Omental fat pad (tissue), 4 donors: ENCODE results near the gene ANKS1B. TPM values are rescaled to one million over a fixed set of nuclear protein-coding genes. Genes with fewer than 3 reads are reported as not detected.

Experiments
- ATAC-seq: fragments of 150-250 bp; one replicate; pipeline ENCODE4 v1.9.1; 2016; ENCODE audit warnings: mild to moderate bottlenecking, moderate library complexity; ENCODE audit not compliant: low FRiP score
- DNase-seq: peaks from one replicate; pipeline ENCODE4 v3.0.0-alpha.2; 2019; ENCODE audit warnings: low spot score
- CTCF ChIP-seq, 3 donors: fragments of 450-650 bp; IDR thresholded peaks; one replicate each; pipeline ENCODE4 v1.5.1; 2016 to 2017; ENCODE audit warnings: antibody characterized with exemption in 3 of 3, mild to moderate bottlenecking in 3 of 3, moderate library complexity in 2 of 3
- total RNA-seq, 4 donors: library from RNA; depleted of rRNA; stranded (reverse); fragments of >200 nt; gene quantifications; one replicate each; pipeline ENCODE4 v1.1.0, GENCODE V29; 2016

Gene ANKS1B
- total RNA-seq, 4 donors from 2014 or later: 5.5 to 26.4 (median 7.6) TPM

- DNase-seq: no peak
- ATAC-seq: no peak
- no peak for TF ChIP-seq CTCF (IDR thresholded peaks at IDR 0.05)
These were observed 958.2 kb downstream of the ANKS1B start for GRCh38 chr12:99026332-99027054.

- no peak for DNase-seq
- ATAC-seq: no peak
- no peak for TF ChIP-seq CTCF (IDR thresholded peaks at IDR 0.05)
These were observed 959.9 kb downstream of the ANKS1B start for GRCh38 chr12:99024870-99025269.

GRCh38 chr12:99024191-99024590 is 960.5 kb downstream of the ANKS1B start:
- ATAC-seq (no peak), DNase-seq (no peak)
- TF ChIP-seq CTCF (IDR thresholded peaks at IDR 0.05): no peak

- no peak for TF ChIP-seq CTCF (IDR thresholded peaks at IDR 0.05)
- ATAC-seq (no peak), DNase-seq (no peak)
These were observed 963.9 kb downstream of the ANKS1B start for GRCh38 chr12:99020871-99021270.

- DNase-seq: no peak
- TF ChIP-seq CTCF (IDR thresholded peaks at IDR 0.05): no peak
These were observed 964.9 kb downstream of the ANKS1B start for GRCh38 chr12:99019798-99020197.

GRCh38 chr12:99017971-99018370 is 966.8 kb downstream of the ANKS1B start:
- no peak for DNase-seq
- no peak for ATAC-seq
- TF ChIP-seq CTCF (IDR thresholded peaks at IDR 0.05): no peak

More at GRCh38 chr12:99019798-99020197, 964.9 kb downstream of the ANKS1B start:
- no peak for ATAC-seq

- DNase-seq (no peak), ATAC-seq (no peak)
- no peak for TF ChIP-seq CTCF (IDR thresholded peaks at IDR 0.05)
These were observed 975.0 kb downstream of the ANKS1B start for GRCh38 chr12:99009654-99010296.
